ENCODE measurements around the gene RAB7A.
"Not testable (repeated sequence)": the region's sequence is repeated elsewhere in the genome, so short reads cannot be mapped to it uniquely, and the experiment has no call there.

Gene RAB7A

DNA sequence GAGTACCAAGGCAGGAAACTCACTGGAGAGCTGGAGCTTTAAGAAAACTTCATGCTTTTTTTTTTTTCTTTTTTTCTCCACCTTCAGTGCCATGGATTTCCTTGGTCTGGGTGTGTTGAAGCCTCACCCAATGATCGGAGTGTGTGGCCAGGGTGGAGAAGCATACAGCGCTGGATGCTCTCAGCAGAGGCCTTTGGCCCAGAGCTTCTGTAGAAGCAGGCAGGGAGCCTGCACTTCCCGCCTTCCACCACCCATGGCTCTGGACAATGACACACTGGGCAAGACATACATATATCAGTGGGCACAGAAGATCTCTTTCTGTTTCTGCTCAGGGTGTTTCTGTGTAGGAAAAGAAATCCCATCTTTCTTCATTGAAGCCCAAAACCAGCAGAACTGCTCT is 97.6 kb downstream of the RAB7A start:
- DNase-seq: no peak

DNA sequence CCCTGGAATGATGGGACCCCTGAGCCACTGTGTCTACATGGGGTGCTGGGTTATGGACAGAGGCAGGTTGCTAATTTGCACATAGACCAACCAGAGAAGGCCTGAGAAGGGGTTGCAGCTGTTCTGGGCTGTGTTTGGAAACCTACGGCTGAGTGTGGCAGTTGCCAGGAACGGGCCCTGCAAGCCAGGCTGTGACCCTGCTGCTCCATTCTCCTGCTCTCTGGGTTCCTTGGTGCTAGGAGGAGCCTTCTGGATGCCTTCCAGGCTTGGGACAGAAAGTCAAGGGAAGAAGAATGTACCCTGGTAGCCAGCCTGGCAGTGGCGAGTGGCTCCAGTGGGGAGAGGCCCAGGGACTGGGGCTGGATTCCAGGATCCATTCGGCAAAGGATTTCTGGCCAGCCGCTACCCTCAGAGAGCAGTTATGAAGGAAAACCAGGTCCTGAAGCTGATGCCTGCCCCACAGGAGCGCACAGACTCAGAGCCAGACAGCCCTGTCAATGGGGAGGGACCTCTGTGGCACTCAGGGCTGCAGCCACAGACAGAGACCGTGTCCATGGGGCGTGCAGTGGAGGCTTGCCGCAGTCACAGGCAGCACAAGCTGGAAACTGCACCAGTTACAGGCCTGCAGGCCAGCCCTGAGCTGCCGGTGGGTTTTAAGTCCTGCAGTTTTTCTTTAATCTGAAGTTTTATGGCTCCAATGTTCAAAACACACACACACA is 98.3 kb downstream of the RAB7A start:
- no peak for DNase-seq

DNA sequence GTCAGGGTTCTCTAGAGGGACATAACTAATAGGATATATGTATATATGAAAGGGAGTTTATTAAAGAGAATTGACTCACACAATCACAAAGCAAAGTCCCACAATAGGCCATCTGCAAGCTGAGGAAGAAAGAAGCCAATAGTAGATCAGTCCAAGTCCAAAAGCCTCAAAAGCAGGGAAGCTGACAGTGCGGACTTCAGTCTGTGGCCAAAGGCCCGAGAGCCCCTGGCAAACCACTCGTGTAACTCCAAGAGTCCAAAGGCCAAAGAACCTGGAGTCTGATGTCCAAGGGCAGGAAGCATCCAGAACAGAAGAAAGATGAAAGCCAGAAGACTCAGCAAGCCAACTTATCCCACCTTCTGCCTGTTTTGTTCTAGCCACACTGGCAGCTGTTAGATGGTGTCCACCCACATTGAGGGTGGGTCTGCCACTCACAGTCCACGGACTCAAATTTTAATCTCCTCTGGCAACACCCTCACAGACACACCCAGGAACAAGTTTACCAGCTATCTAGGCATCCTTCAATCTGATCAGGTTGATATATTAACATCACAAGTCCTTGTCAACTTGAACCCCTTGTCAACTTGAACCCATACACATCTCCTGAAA is 99.2 kb downstream of the RAB7A start:
- DNase-seq: no peak

DNA sequence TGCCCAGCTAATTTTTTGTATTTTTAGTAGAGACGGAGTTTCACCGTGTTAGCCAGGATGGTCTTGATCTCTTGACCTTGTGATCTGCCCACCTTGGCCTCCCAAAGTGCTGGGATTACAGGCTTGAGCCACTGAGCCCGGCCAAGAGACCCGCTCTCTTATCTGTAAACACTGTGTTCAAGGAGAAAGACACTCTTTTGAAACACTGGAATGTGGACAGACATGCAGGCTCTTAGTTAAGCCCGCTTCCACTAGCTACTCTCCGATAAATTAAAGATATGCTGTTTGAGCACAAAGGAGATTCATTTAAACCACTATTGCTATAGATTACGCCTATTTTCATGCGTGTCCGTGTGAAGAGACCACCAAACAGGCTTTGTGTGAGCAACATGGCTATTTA is 103.1 kb downstream of the RAB7A start:
- DNase-seq: not testable (repeated sequence)

DNA sequence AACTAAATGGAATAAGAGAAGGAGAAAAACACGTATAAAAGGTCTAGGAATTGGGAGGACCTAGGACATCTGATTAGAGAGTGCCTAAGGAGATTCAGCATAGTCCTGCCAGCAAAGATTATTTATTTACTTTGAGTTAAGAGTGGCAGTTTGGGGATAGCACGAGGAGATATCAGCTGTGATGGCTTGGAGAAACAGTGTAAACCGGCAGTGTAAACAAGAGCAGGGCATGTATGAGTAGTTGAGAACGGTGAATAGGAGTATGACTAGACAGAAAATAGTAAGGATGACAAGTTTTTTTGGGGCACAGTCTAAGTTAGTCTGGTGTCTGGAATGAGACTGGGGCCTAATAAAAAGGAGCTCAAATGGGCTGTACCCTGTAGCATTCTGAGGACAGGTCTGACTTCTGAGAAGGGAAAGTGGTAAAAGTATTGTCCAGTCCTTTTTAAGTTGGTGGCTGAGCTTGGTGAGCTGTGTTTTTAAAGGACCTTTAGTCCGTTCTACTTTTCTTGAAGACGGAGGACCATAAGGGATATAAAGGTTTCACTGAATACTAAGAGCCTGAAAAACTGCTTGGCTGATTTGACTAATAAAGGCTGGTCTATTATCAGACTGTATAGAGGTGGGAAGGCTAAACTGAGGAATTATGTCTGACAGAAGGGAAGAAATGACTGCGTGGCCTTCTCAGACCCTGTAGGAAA is 104.1 kb downstream of the RAB7A start:
- not testable (repeated sequence) for DNase-seq

DNA sequence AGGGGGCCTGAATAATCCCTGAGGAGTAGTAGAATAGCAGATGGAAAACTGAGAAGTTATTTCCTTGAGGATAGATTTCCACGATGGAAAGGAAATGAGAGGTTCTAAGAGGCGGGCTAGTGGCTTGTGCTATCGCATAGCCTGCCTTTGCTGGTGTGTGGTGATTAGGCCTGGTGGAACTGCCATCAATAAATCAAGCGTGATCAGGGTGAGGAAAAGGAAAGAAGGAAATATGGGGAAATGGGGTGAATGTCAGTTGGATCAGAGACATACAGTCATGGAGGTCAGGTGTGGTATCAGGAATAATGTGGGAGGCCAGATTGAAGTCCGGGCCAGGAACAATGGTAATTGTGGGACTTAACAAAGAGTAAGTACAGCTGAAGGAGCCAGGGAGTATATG is 104.8 kb downstream of the RAB7A start:
- not testable (repeated sequence) for DNase-seq

DNA sequence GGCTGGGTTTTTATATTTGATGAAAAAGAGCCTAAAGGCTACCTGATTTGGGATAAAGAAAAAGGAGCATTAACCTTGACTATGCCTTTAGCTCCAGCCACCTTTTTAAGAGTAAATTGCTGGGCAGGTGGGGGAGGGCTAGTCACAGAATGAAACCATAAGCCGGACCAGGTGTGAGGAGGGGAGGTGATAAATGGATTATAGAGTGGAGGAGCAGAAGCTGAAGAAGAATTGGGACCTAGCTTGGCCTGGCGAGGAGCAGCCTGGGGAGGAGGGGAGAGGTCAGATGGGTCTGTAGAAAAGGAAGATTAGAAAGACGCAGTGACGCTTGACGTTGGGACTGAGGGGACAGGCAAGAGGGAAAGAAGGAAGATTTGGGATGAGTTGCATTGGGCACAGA is 107.0 kb downstream of the RAB7A start:
- DNase-seq: not testable (repeated sequence)

DNA sequence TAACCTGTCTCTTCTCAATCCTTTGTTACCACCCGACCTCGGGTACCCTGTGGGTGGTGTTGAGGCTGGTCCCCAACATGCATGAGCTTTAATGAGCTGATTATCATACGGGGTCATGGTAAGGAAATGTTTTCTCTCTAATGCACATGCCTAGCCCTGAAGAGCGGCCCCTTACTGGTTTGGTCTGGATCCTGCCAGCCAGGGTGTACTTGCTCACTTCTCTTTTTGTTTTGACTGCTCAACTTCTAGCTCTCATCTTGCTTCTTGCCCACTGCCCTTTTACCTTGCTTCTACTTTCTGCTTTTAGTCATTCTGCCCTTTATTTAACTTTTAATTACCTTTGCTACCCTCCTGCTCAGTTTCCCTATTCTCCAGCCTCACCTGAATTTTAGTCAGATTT is 109.1 kb downstream of the RAB7A start:
- no peak for DNase-seq

DNA sequence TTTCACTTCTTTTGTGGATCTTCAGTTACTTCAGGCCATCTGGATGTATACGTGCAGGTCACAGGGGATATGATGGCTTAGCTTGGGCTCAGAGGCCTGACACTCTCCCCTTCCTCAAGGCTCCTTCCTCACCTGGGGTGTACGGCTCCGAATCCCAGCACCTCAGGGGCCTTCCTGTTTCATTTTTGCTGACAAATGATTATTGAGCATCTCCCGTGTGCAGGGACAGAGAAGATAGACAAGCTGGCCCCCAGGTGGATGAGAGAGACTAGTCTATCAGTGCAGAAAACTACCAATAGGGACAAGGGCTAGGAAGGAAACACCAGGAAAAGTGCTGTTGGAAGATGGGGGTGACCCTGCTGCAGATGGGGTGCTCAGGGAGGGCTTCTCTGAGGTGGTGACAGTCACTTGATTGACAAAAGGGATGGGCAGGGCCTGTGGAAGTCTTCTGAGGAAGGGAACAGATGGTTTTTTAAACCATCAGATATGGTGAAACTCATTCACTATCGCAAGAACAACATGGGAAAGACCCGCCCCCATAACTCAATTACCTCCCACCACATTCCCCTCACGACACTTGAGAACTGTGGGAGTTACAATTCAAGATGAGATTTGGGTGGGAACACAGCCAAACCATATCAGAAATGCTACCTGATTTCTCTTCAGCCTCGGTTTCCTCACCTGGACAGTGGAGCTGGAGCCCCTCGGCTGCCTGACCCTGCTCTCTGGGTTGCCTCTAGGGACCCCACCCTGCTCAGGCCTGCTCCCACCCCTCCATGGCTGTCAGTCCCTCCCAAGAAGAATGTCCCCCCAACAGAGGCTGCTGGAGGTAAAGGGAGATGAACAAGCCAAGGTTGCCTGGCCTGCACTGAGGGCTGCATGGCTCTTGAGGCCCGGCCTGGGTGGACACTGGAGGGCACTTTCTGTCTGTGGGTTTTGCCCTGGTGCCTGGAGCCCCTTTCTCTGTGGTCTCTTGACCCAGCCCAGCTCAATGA is 116.2 kb downstream of the RAB7A start:
- DNase-seq: no peak

DNA sequence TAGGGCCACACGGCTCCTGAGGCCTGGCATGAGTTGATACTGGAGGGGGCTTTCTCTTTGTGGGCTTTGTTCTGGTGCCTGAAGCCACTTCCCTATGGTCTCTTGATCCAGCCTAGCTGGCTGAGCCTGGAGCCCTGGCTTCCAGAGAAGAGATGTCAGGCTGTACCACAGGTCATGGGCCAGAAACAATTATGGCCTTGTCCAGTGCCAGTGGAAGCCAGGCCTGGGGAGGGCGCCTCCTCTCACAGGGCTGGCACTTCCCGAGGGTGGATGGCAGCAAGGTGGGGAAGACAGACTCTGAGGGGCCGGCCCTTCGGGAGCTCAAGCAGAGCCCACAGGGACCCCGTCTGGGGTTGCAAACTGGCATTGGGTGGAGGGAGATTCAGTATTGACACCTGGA is 118.5 kb downstream of the RAB7A start:
- no peak for DNase-seq

DNA sequence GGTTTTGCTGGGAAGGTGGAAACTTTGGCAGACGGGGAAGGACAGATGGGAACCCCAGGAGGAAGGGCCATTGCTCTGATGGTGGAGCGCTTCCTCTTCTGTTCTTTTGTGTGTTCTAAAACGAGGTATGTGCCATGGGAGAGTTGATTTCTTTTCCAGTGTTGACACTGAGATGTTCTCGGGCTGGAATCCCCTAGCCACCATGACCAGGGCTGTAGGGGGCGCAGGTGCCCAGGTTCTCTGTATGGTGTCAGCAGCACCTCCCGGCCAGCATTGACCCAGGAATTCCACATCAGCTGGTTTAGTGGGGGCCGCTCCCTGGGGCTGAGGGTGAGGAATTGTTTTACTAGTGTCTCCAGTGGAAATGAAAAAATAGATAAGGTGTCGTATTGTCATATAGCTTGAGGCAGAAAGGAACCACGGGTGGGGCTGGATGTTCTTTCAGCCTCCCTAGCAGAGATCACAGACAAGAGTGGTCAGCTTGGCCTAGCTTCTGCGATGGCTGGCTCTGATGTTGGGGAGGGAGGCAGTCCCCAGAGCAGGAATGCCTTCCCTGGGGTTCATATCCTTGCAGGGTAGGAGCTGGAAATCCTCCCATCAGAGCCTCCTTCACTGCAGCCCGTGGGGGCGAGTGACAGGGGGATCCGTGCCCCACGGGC is 119.3 kb downstream of the RAB7A start:
- no peak for DNase-seq

DNA sequence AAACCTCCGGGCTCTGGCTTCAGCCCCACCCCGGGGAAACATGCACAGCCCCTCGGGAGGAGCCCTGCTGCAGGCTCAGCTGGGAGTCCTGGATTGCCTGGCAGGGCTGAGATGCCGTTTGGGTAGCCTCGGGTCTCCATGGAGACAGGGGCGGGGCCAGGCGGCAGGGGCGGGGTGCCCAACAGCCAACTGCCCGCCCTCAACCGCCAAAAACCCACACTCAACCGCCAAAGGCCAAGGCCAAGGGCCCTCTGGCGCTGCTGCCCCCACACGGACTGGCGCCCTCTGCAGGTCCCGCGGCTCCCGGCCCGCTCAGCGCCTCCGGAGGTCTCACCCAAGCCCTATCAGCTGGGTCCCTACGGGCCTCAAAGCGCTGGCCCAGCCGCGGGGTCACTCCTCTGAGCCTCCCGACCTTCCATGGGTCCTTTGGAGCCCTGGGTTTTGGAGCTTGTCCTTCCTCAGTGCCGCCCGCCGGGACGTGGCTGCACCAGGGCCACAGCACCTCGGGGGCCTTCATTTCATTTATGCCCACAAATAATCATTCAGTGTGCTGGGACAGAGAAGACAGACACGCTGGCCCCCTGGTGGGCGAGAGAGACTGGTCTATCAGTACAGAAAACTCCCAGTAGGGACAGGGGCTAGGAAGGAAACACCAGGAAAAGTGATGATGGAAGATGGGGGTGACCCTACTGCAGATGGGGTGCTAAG is 119.9 kb downstream of the RAB7A start:
- peak; percentile 88 for DNase-seq

DNA sequence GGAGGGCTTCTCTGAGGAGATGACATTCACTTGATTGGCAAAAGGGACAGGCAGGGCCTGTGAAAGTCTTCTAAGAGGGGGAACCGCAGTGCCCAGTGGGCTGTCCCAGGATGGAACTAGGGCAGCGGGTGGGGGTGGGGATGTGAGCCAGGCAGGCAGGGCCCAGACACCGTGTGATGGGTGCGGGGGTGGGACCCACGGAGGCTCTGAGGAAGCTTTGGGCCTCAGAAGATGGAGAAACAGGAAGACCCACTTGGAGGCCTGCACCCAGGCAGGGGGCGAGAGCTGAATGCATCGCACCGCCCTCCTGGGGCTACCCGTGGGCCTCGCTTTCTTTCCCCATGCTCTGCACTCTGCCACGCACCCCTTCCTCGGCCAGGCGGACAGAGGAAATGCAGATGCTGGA is 120.5 kb downstream of the RAB7A start:
- DNase-seq: no peak

DNA sequence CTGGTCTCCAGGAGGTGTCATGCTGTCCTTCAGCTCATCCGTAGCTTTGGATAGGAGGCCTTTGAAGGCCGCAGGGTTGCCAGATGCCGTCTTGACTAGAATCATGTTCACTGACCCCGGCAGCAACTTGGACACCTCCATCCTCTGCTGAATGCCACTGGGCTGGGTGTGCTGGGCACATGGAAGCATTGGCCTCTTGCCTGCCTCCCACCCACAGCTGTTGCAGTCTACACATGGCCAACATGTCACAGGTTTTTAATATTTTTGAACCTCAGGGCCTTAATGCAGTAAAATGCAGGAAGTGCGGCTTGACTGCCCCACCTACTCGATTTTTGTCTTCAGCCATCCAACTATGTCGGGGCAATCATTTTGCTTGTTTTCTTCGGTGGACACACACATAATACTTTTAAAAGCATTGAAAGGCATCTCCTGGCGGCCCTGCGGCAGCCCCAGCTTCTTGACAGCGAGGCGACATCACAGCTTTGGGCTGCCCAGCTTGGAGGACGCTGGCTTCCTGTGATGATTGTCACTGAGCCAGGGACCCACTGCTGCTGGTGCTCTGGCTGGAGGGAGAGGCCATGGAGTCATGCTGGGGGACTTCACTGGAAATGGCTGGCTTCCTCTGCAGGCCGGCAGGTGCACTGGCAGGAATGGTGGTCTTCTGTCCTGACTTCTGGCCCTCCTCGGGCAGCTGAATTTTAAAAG is 121.8 kb downstream of the RAB7A start:
- DNase-seq: no peak

DNA sequence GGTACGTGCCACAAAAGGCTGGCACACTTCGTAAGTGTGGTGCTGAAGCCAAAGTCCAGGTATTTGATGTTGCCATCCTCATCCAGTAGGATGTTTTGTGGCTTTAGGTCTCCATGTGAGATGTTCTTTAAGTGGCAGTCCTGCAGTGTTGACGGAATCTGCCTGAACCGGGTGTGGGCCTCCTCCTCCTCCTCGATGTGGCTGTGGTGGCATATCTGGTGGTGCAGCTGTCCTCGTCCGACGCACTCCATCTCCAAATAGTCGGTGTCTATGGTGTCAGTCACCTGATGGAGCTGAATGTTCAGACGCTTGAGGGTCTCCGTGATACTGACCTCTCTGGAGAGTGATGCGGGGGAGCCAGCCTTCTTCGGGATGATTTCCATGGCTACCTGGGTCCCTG is 123.0 kb downstream of the RAB7A start:
- no peak for DNase-seq

DNA sequence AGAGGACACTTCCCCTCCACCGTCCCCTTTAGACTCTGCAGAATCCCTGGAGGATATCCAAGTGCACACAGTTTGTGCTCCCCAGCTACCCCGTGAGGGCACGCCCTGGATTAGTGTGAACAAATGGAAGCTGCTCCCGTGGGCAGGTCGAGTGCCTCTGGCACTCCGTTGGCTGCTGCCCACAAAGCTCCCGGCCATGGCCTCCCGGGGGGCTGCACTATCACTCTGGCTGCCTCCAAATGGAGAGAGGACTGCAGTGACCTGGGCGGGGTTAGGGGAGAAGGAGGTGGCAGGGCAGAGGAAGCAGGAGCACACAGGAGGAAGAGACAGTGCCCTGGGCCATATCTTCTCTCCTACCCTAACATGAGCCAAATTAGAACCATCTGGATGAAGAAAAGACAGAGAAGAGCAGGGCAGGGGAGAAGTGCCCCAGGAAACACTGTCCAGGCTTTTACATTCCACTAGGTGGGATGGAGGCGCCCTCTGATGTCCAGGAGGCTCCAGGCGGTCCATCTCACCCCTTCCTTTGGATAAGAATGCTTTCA is 124.0 kb downstream of the RAB7A start:
- no peak for DNase-seq

DNA sequence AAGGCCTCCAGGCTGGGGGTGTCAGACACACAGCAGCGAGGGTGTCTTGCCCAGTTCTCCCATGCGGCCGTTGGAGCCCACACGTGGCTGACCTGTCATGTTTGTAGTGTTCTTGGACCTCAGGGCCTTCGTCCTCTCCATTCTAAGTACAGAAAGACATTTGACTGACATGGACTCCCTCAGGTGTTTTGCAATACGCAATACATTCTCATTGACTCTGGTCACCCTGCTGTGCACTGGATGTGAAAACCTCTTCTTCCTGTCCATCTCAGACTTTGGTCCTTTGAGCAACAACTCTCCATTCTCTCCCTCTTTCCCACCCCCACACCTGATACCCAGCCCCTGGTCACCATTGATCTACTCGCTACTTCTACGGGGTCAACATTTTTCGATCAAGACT is 124.6 kb downstream of the RAB7A start:
- DNase-seq: no peak

DNA sequence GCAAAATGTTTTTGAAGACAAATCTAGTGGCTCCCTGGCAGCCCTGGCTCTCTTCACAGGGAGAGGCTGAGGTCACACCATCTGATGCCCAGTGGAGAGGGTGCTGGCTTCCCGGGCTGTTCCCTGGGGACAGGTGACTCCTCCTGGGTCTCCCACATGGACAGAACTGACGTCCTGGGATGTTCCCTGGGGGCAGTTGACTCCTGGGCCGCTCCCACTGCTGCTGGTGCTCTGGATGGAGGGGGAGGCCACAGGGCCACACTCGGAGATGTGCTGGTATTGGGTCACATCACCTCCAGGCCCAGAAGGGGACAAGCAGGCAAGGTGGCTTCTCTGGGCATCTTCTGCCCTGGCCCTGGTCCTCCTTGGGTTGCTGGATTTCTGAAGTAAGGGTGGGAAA is 125.6 kb downstream of the RAB7A start:
- DNase-seq: no peak

DNA sequence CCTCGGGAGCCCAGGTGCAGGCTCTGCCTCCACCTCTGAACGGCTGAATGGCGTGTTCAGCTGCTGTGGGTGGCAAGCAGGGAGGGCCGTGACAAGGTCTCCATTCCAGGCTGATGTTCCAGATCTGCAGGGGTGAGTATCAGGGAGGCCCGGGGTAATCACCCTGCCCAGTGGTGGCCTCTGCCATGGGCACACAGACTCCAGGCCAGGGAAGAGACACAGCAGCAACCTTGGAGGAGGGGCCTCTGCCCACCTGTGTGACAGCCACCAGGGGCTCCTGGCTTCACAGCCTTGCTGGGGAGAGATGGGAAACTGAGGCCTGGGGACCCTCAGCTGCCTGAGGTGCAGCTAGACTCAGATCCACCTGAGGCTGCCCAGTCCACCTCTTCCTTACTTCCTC is 127.8 kb downstream of the RAB7A start:
- no peak for DNase-seq

DNA sequence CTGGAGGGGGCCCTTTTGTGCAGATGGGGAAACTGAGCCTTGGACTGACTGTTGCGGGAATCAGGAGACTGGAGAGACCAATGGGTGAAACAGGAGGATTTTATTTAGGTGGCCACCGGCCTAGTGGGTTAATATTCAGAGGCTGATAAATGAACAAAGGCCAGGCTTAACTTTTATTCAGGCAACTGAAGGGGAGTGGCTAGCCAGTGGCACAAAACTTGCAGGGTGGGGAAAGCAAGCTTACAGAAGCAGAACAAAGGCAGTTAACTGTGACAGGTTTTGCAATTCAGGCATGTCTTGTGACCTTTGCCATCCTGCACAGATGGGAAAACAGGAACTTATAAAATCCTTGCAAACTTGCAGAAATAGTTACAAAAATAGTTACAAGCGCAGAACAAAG is 128.5 kb downstream of the RAB7A start:
- DNase-seq: no peak

DNA sequence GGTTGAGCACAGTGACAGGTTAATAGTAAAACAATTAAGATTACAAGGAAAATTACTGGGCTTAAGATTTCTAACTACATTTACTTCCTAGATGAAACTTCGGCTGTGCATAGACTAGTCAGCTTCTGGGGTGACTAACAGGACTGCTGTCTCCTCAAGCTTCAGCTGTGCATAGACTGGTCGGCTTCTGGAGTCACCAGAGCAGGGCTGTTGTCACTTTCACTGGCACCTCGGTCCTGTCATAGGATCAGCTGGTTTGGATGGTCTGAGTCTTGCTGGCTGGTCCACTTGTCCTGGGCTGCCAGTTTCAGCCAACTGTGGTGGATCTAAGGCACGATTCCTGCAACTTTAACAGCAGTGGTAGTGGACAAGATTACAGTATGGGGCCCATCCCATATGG is 129.6 kb downstream of the RAB7A start:
- no peak for DNase-seq

Data from CD4-positive, alpha-beta T cell treated with Interleukin-12 subunit alpha and Interleukin-12 subunit beta, for 1 hour (primary cell).